ES-I3 (cell line): ENCODE data around the gene FSCN2.

Experiments used
- H3K36me3 ChIP-seq: 2 replicates; pipeline ENCODE4 v1.6.1; 2013; ENCODE audit warnings: mild to moderate bottlenecking, low read length, control low read depth, moderate library complexity; ENCODE audit not compliant: insufficient read depth
- H3K4me1 ChIP-seq: 2 replicates; pipeline ENCODE4 v1.6.1; 2013; ENCODE audit warnings: mild to moderate bottlenecking, control low read depth, low read length; ENCODE audit not compliant: insufficient read depth
- H3K9ac ChIP-seq: 2 replicates; pipeline ENCODE4 v1.6.1; 2013; ENCODE audit warnings: low read depth, mild to moderate bottlenecking, low read length, moderate library complexity
- H3K9me3 ChIP-seq: 2 replicates; pipeline ENCODE4 v1.6.1; 2013; ENCODE audit warnings: mild to moderate bottlenecking, low read length, moderate library complexity; ENCODE audit not compliant: control insufficient read depth, insufficient read depth

Gene FSCN2

DNA sequence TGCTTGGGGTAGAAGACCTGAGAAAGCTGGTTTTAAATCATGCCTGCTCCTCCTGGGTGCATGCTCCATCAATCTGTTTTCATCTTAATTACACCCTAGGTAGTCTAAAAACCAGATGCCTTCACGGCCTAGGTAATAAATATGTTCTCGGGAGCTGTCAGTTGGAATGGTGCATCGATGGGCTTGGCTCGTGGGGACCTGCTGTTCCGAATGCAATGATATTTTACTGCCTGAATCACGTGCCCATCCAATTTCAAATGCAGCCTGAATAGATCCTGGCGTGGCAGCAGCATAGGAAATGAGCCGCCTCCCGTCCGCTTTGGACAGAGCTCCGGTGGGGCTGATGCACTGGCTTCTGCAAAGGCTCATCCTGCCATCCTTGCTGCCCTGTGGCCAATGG, 42.8 kb downstream of the FSCN2 start:
- Histone ChIP-seq H3K9me3 (no peaks in the 10 kb centered on the region), H3K4me1 (peaks cover 13% of the 10 kb centered on the region; the same call in 1 of the 2 replicates), H3K36me3 (peaks cover 57% of the 10 kb centered on the region), H3K9ac (no peak overlapping the region)

GRCh38 chr17:81572563-81573168, 44.5 kb downstream of the FSCN2 start:
- Histone ChIP-seq H3K4me1 (peaks cover 9% of the 10 kb centered on the region; the same call in 1 of the 2 replicates), H3K9ac (no peak overlapping the region), H3K9me3 (no peaks in the 10 kb centered on the region), H3K36me3 (peaks cover 48% of the 10 kb centered on the region)

DNA sequence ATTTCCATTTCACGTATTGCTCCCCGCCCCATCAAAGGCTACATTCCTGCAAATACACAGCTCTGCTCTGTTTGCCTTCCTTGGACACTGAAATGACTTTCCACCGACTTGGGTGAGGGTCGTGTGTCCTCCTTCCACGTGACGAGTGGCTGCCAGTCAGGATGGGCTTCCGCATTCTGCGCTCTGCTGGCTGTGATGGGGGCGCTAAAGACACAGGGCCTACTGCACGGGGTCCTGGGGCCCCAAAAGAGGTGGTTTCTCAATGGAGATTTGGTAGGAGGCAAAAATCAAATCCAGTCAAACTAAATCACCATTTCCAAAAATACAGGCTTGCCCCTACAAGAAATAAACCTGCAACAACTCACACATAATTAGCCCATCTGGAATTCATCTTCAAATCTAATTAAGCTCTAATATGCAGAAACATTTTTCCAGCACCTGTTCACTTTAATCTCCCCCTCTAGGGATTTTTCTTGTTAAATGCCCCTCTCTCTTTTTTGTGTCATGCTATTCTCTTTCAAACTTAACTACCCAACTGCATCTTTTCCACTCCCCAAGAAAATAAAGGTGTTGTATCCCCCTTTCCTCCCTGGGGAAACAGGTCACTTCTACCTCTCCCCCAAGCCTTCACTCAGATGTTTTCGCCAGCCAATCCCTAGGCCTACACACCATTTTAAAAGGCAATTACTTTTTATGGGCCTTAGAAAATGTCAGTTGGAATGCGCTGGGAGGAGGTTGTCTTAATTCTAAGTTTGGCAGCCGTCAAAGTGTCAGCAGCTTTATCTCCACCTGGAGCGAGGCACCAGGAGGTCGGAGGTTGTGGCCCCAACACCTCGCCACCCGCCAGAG, 45.8 kb downstream of the FSCN2 start:
- Histone ChIP-seq H3K36me3 (peaks cover 39% of the 10 kb centered on the region), H3K4me1 (no peaks in the 10 kb centered on the region; the same call in 1 of the 2 replicates), H3K9ac (no peak overlapping the region), H3K9me3 (no peaks in the 10 kb centered on the region)

GRCh38 chr17:81574643-81574956, 46.4 kb downstream of the FSCN2 start:
- no peaks in the 10 kb centered on the region; the same call in 1 of the 2 replicates for H3K4me1 ChIP-seq
- H3K9ac ChIP-seq, result no peak overlapping the region
- H3K9me3 ChIP-seq, result no peaks in the 10 kb centered on the region
- H3K36me3 ChIP-seq, result peaks cover 34% of the 10 kb centered on the region

- no peaks in the 10 kb centered on the region for H3K9me3 ChIP-seq
- peaks cover 24% of the 10 kb centered on the region for H3K36me3 ChIP-seq
- no peaks in the 10 kb centered on the region; the same call in 1 of the 2 replicates for H3K4me1 ChIP-seq
- H3K9ac ChIP-seq, result no peak overlapping the region
Measured at GRCh38 chr17:81575836-81576235, 47.7 kb downstream of the FSCN2 start.

GRCh38 chr17:81576621-81577277, 48.6 kb downstream of the FSCN2 start:
- H3K4me1 ChIP-seq, result no peaks in the 10 kb centered on the region; the same call in 1 of the 2 replicates
- H3K9me3 ChIP-seq, result no peaks in the 10 kb centered on the region
- H3K9ac ChIP-seq, result no peak overlapping the region
- H3K36me3 ChIP-seq, result peaks cover 22% of the 10 kb centered on the region

DNA sequence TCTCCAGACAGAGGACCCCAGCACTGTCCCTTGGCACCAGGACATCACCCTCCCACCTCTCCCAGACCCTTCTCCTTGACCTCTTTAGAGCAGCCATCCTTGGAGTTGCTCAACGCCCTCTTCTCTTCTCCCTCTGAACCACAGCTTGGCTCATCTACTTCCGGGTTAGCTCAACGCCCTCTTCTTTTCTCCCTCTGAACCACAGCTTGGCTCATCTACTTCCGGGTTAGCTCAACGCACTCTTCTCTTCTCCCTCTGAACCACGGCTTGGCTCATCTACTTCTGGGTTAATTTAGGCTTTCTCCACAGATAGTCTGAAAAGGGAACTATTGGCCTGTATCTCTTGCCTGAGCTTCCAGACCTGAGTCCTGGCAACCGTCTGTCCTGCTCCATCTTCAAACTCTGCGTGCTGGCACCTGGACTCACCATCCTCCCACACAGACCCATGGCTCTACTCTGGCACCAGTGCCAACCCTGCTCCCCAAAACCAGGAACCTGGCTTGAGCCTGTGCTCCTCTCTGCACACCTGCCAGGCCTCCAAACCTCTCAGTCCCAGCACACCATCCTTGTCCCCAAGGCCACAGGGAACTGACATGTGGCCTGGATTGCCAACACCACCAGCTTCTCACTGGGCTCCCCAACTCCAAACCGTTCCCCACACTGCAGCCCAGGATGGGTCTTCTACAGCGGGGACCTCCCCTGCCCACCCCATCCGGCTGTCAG, 49.3 kb downstream of the FSCN2 start:
- no peaks in the 10 kb centered on the region for H3K9me3 ChIP-seq
- H3K36me3 ChIP-seq, result peaks cover 21% of the 10 kb centered on the region
- no peaks in the 10 kb centered on the region; the same call in 1 of the 2 replicates for H3K4me1 ChIP-seq
- H3K9ac ChIP-seq, result no peak overlapping the region

GRCh38 chr17:81578038-81578441, 49.9 kb downstream of the FSCN2 start:
- H3K9me3 ChIP-seq, result no peaks in the 10 kb centered on the region
- no peak overlapping the region for H3K9ac ChIP-seq
- peaks cover 17% of the 10 kb centered on the region for H3K36me3 ChIP-seq
- no peaks in the 10 kb centered on the region; the same call in 1 of the 2 replicates for H3K4me1 ChIP-seq

DNA sequence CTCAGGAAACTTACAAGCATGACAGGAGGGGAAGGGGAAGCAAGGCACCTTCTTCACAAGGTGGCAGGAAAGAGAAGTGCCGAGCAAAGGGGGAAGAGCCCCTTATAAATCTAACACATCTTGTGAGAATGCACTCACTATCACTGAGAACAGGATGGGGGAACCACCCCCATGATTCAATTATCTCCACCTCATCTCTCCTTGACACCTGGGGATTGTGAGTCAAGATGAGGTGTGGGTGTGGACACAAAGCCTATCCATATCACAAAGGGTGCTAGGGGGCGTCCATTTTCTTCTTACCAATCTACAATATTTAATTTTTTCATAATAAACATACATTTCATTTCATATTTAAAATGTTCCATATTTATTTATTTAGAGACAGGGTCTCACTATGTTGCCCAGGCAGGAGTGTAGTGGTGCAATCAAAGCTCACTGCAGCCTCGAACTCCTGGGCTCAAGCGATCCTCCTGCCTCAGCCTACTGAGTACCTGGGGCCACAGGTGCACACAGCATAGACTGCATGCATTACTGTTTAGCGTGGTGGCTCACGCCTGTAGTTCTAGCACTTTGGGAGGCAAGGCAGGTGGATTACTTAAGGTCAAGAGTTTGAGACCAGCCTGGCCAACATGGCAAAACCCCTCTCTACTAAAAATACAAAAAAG, 50.5 kb downstream of the FSCN2 start:
- Histone ChIP-seq H3K9me3 (no peaks in the 10 kb centered on the region), H3K36me3 (peaks cover 21% of the 10 kb centered on the region), H3K4me1 (no peaks in the 10 kb centered on the region; the same call in 1 of the 2 replicates), H3K9ac (no peak overlapping the region)

GRCh38 chr17:81579298-81579697, 51.1 kb downstream of the FSCN2 start:
- no peak overlapping the region for H3K9ac ChIP-seq
- peaks cover 26% of the 10 kb centered on the region for H3K36me3 ChIP-seq
- no peaks in the 10 kb centered on the region; the same call in 1 of the 2 replicates for H3K4me1 ChIP-seq
- no peaks in the 10 kb centered on the region for H3K9me3 ChIP-seq

GRCh38 chr17:81579821-81580321, 51.7 kb downstream of the FSCN2 start:
- Histone ChIP-seq H3K36me3 (peaks cover 23% of the 10 kb centered on the region), H3K4me1 (no peaks in the 10 kb centered on the region; the same call in 1 of the 2 replicates), H3K9ac (no peak overlapping the region), H3K9me3 (no peaks in the 10 kb centered on the region)

- no peaks in the 10 kb centered on the region; the same call in 1 of the 2 replicates for H3K4me1 ChIP-seq
- no peak overlapping the region for H3K9ac ChIP-seq
- no peaks in the 10 kb centered on the region for H3K9me3 ChIP-seq
- peaks cover 22% of the 10 kb centered on the region for H3K36me3 ChIP-seq
Measured at GRCh38 chr17:81580481-81580880, 52.3 kb downstream of the FSCN2 start.

DNA sequence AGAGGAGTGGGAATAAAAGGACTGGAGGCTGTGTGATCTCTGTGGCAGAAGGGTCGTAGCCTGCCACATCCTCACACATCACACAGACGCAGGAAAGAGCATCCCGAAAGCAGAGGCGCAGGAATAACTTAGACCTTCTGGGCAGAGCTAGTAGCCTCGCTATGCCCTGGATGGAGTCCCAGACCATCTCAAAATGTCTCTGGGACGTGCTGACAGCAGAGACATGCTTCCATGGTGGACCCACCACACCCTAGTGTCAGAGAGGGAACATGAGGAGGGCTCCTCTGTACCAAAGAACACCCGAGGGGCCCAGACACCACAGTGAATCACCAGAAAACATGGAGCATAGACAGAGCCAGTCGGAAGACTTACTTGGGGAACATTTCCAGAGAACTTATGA, 53.6 kb downstream of the FSCN2 start:
- no peak overlapping the region for H3K9ac ChIP-seq
- no peaks in the 10 kb centered on the region; the same call in 1 of the 2 replicates for H3K9me3 ChIP-seq
- peaks cover 3% of the 10 kb centered on the region; the same call in 1 of the 2 replicates for H3K4me1 ChIP-seq
- peaks cover 29% of the 10 kb centered on the region for H3K36me3 ChIP-seq
